Measurements from ENCODE around the gene HOXC4.
"Not testable (repeated sequence)": the region's sequence is repeated elsewhere in the genome, so short reads cannot be mapped to it uniquely, and the experiment has no call there.

Gene HOXC4

DNA sequence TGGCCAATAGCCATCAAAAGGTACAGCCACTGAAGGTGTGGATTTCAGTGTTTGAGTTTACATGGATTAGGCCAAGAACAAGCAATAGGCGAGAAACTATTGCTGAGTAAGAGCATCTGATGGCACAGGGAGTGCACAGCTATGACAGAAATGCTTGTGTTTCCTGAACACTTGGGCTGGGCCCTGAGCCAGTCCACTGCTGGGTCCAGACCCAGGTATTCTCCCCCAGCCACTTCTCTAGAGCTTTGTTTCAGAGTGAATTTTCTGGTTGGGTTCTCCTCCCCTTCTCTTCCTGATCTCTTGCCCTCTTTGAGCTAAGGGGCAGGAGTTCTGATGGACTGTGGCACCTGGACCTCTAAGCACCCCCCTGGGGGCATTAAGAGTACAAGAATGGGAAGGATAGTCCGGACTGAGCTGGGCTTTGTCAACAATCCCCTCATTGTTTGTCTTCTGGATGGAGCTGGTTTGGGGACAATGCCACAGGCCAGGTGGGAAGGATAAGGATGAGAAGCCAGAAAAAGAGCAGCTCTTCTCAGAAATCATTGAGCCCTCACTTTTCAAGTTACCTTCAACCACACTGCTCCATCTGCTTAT lies 12.4 kb upstream of the HOXC4 start:
- no peak for DNase-seq

DNA sequence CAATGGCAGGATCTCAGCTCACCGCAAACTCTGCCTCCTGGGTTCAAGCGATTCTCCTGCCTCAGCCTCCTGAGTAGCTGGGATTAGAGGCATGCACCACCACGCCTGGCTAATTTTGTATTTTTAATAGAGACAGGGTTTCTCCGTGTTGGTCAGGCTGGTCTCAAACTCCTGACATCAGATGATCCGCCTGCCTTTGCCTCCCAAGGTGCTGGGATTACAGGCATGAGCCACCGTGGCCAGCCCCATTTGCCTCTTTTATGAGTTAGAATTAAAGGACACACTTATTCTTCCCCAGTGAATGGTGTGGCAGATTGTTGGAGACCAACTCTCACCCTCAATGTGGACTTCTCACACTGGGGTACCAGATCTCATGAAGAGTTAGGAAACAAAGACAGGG lies 11.6 kb upstream of the HOXC4 start:
- DNase-seq: not testable (repeated sequence)

DNA sequence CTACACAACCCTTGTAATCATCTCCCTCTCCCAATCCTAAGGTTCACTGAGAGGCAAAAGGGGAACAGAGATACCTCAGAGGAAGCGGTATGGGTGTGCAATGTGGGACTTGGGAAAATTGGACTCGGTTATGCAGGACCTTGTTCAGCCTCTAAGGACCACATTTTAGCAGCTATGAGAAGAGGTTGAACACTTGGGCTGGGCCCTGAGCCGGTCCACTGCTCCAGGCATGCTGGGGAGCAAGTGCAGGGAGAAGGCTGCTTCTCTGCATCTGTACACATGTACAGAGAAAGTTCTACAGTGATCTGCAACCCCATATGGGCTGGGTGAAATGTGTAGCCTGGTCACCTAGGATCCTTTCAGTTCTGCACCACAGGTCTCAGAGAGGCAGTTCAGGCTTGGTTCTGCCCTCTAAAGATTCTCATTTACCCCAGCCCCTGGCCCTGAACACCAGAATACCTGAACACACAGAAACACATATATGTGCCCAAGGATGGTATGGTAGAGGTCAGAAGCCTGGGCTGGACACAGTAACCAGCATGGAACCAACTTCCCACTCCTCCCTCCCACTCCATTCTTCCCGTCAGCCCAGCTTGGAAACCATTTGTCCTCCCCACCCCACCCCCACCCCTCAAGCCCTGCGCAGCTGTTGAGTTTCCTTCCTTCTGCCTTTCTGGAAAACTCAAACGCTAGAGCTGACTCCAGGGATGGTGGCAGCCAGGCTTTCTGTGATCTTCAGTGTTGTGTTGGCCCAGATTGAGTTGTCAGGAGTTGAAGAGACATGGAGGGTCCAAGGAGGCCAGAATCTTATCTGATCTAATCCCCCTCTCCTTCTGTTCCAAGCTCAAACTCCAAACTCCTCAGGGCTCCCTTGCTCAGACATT lies 10.4 kb upstream of the HOXC4 start:
- DNase-seq: no peak

DNA sequence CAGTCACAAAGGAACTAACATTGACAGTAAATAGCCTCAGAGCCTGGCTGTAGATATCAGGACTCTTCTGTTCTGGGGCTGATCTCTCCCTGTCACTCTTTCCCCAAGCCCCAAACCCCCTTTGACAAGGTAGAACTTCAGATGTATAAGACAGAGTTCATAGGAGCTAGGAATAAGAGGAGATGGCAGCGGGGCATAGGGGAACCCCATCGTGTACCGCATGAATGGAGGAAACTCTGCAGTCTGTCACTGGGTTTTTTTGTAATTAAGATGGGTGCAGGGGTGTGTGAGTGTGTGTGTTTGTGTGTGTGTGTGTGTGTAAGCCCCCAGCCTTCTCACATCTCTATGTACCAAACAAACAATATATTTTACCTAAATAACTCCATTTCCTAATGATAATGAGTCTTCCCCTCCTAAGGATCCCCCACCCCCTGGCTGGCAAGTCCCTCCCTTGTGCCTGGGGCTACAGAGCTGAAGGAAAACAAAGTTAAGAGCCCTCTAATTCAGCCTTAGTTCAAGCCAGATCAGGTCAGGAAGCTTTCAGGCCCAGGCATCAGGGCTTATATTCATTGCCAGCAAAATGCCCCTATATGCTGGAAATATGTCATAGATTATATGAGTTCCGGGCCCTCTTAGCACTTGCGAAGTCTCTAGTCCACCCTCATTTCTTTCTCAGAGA lies 9.1 kb upstream of the HOXC4 start:
- DNase-seq: no peak

DNA sequence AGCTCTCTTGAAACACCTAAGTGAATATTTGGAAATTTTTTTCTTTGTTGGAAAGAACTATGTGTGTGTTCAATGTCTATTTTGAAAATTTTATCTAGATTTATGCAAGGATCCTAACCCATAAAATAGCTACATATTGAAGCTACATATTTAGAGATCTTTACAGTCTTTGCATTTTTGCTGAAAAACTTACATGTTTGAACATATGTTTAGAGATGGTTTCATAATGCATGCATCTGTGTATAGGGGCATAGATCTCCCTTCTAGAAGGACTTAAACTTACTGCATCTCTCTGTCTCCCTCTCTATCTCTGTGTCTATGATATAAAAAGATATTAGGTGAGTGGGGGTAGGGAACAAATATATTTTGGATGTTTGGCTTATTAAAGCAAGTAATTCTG lies 8.2 kb upstream of the HOXC4 start:
- DNase-seq: no peak

DNA sequence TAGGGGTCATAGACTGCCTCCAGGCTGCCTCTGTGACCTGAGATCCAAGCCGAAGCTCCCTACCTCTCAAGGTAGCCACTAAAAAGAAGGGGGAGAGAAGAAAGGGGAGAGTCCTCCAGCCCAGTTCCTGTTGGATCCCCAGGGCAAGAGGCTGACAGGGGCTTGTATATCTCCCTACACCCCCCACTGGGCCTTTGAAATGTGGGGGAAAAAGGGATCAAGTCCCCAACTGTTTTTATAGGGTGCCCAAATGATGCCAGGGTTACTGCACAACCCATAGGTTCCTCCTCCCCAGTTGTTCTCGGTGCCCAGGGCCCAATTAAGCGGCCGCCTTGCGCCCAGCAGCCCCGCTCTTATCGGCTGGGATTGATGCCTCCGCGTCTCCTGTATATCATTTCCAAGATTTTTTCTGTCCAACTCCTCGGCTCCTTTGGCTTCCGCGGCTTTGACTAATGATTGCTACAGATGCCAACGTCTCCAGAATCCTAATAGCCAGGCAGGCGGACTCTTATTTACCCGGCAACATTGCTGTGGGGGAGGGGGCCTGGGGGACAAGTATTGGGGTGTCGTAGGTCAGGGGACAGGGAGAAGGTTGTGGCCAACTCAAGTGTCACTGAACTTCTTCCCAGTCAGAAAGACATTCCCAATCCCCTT lies 7.6 kb upstream of the HOXC4 start:
- DNase-seq: no peak

DNA sequence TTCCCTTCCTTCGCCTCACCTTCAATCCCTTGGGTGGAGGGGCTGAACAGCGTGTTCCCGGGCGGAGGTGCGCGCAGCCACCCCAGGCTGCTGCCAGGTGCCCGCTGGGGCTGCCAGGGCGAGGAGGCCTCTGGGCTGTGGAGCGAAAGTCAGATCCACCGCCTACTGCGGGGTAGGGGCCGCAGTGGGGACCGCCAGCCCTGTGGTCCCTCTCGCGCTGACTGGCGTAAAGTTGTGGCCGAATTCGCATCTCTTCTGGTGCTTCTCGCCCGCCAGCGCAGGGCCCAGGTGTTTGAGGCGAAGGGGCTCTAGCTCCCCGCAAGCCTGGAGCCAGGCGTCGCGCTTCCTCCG lies 6.9 kb upstream of the HOXC4 start:
- no peak for DNase-seq

DNA sequence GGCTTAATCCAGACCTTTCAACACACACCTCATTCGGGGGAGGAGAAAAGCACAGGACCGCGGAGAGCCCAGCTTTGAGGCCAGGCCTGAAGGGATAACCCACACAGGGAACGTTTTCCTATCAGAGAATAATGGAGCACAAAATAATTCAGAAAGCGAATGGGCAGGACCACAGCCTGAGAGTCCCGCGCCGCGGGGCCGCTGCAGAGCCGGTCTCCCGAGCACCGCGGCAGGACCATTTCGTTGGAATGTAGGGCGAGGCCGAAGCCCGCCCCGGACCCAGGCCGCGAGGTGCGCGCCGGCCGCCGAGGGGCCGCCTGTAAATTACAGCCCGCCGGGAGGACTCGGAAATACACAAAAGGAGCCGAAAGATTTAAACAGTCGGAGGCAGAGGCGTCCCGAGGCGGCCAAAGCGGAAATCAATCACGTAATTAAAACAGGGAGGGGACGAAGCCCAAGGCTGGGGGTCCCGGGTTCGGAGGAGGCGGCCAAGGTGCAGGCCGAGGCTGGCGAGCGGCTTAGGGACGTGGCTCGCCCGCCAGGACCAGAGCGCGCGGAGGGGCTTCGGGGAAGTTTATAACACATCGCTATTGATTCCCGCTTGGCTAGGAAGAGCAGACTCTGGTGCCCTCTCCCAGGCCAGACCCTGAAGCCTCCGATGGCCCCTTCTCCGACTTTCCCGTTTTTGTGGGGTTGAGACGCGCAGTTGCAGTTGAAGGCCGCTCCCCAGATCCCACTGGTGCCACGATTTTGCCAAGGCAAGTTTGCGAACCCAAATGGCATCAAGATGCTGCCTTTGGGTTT lies 6.3 kb upstream of the HOXC4 start:
- no peak for DNase-seq

DNA sequence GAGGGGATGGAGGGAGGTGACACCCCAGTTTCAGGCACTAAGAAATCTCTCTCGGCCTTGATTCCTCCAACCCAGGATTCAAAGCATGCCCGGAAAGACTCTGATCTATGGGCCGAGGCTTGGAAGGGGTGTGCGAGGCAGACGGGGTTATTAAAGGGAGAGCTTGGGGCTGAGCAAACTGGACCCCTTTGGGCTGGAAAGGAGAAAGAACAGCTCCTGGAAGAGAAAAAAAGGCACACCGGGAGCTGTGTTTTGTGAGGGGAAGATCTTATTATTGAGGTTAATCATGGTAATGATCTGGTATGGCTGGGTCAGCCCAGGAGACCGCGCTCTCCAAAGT lies 5.7 kb upstream of the HOXC4 start:
- DNase-seq: no peak

DNA sequence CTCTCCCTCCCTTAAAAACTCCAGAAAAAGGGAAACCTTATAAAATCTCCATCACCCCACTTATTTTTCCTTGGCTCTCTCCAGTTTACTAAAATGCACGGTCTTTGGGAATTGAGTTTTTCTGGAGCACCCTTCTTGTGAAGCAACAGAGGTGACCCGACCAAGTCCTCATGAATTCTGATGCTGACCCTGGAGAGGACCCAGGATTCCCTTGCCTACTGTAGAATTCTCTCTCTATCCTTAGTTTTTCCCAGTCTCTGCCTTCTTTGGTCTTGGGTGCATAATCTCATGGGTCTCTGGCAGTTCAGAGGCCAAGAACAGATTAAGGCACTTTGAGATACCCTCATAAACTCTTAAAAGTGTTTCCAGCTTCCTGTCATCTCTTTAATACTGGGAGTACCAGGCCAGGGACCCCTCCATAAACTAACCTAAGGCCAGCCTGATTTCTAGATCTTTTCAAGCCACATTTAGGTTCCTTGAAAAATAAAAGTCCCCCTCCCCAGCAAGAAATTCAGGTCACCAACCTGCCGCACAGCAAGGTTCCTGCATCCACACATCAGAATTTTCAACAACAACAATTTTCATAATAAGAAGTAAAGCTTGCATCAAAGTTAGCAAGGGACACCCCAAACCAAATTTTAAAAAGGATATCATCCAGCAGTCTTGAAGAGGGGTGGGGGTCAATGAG lies 5.1 kb upstream of the HOXC4 start:
- DNase-seq: no peak

DNA sequence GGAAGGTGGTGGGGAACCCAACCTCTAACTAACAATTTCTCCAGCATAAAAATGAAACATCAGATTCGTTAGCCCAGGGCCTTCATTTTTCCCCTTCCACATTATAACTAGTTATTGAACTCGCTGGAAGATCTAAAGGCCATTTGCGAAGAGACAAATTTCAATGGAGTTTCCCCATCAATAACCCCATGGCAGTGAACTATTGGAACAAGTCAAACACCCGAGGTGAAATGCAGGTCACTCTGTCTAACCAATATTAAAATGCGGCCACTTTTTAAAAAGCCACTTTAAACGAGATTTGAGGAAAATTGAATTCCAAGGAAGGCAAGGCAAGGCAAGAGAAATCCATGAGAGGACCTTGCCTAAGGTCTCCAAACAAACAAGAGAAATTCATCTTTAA lies 4.5 kb upstream of the HOXC4 start:
- DNase-seq: no peak

DNA sequence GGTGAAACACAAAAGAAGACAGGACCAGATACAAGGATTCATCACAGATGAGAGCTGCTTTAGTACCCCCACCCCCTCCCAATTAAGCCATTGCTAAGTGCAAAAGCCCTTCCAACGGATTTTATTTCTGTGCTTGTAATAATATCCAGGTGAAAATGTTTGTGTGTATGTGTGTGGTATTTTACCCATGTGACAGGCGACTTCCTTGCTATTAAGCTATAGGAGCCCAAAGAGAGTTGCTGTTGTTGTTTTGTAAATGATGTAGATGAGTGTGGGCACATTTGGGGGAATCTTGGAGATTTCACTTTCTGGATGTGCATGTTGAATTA lies 3.2 kb upstream of the HOXC4 start:
- DNase-seq: no peak

DNA sequence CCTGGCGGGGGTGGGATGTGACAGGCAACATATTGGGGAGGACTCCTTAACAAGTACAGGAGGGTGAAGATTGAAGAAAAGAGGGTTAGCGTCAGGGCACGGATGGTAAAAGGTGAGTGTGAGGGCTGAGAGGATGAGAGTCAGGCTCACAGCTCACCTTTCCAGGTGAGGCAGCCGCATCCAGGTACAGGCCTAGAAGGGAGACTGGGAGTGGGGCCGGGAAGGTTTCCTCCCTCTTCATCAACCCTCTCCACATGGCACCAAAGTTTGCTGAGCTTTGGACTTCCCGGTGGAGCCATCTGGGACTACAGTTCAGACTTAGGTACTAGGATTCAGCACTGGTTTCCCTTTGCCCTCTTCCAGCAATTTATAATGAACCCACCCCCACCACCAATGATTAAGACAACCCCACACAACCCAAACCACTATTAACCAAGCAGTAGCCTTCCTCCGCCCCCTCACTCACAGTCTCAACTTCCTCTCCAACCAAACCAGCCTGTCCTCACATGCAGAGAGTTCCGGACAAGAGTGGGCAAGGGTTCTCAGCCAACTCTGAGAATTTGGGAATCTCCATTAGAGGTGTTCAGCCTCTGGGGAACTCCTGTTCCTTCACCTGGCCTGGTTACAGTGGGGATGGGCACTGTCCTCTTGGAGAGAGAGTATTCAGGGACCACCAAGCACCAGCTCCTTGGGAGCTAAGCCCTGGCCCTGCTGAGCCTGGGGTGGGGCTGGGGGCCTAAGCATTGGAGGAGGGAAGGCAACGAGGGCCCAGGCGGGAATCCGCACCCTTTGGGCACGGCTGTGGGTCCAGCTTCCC lies 2.4 kb upstream of the HOXC4 start:
- DNase-seq: no peak

DNA sequence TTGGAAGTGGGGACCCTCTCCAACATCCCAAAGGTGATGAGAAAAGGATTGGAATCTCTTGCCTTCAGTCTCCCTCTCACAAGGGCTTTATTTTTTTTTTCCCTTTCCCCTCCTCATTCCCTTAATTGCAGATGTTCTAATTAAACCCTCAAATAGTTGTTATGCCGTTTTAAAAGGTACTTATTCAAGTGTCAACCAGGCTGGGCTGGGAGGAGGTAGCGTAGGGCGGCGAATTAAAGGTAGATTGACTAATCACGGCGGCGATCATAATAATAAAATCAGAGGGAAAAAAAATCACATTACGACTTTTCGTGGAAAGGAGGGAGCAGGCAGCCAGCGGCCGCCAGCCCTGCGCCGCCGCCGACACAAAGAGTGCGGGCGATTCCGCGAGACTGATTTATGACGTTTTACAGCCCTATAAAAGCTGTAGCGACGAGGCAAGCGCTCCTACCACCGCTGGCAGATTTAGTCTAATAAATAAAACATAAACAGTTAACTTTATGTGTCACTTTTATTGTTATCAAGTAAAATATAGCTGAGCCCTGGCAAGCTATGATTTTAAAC lies 1.7 kb upstream of the HOXC4 start:
- no peak for DNase-seq

DNA sequence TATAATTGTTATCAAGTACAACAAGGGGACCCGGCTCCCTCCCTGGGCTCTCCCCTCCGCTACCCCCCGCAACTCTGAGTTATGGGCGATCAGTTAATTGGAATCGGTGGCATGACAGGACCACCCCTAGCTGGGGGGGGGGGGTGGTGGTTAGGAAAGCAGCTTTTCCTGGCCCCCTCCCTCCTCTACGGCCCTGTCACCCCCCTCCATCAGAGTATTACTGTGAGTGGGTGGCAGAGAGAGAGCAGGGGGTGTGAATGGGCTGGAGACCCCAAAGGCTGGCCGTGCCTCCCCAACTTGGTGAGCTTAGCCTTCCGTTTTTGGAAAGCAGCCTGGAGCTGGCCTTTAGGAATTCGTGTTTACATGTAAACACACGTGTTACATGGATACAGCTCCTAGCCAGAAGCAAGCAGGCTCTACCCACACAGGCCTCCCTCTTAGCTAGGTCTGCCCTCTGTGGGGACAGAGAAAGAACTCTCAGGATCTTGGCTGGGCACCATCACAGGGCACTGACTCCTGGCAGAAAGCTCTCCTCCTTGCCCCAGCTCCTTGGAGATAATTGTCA lies 1.1 kb upstream of the HOXC4 start:
- no peak for DNase-seq

DNA sequence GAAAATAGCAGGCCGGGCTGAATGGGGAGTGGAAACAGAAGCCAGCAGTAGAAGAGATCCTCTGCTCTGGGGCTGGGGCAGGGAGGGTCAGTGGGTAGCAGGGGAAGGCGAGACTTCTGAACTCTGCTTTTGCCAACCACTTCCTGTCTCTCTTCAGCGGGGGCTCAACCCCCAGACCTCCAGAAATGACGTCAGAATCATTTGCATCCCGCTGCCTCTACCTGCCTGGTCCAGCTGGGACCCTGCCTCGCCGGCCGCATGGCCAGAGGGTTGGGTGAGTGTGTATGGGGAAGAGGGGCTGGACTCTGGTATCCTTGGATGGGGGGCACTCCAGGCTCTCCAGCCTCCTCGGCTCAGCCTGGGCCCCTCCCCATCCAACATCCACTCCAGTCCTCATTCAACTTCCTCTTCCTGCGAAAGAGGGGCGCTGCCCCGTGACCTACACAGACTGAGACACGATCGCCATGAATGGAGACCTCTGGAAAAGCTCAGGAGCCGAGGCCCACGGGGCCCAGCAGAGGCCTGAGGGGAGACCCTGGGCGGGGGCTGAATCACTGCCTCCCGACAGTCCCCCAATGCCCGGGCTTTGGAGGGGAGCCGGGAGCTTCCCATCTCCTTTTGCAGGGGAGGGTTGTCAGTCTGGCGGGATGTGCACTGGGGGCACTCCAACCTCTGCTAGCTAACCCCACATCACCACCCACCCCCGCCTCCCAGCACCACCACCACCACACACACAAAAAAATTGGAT lies 458 bp upstream of the HOXC4 start:
- no peak for DNase-seq

DNA sequence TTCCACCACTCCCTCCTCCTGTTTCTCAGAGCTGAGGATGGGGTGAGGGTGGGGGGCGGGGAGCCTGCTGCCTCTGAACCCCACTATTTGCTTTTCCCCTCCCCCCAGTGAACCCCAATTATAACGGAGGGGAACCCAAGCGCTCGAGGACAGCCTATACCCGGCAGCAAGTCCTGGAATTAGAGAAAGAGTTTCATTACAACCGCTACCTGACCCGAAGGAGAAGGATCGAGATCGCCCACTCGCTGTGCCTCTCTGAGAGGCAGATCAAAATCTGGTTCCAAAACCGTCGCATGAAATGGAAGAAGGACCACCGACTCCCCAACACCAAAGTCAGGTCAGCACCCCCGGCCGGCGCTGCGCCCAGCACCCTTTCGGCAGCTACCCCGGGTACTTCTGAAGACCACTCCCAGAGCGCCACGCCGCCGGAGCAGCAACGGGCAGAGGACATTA lies 1.1 kb downstream of the HOXC4 start:
- DNase-seq: no peak

DNA sequence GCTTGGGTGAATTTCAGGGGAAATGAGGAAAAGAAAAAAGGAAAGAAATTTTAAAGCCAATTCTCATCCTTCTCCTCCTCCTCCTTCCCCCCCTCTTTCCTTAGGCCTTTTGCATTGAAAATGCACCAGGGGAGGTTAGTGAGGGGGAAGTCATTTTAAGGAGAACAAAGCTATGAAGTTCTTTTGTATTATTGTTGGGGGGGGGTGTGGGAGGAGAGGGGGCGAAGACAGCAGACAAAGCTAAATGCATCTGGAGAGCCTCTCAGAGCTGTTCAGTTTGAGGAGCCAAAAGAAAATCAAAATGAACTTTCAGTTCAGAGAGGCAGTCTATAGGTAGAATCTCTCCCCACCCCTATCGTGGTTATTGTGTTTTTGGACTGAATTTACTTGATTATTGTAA lies 1.9 kb downstream of the HOXC4 start:
- DNase-seq: no peak

DNA sequence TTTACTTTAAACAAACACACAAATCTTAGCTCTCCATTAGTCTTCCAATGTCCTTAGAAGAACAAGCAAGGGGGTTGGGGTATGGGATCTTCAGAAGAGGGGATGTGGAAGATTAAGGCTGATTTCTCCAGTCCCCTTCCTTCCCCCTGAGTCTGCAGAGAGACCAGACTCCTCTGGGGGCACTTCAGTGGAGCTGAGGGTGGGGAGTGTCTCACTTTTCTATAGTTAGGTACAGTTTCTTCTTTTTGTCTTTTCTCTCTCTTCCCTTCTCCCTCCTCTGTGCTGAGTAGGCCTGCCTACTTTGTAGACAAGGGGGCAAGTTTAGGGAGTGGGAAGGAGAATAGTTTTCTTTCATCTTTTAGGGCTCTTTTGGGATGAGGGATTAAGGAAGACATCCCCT lies 2.5 kb downstream of the HOXC4 start:
- DNase-seq: no peak

DNA sequence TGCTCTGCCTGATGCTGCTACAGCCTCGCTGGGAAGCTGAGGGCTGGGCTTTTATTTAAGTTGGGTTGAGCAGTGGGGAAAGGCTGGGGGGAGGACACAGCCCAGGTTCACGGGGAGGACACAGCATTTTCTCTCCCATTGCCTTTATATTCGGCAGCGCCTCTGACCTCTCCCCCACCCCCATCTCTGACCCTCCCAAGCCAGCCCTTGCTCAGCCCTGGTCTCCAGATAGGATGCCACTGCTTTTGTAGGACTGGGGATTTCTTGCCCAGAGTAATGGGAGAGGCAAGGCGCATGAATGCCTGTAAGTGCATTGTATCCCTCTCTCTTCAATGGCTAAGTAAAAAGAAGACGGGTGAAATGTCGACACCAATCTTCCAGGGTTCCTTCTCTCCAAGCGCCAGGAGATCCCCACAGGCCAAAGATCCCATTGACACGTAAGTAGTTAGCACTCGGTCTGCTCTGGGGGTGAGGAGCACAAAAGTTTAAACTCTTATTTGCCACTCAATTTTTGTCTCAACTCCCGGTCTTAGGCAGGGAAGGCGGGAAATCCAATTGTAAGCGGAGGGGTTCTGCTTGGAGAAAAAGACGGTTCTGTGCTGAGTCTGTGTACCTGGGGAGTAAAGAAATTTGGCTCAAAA lies 4.6 kb downstream of the HOXC4 start:
- no peak for DNase-seq

Measured in SHP77 treated with DMSO at 0.1 percent for 48 hours (cell line).